Small intestine (tissue), 7 donors: ENCODE measurements around the gene ERC1. TPM values are rescaled to one million over a fixed set of nuclear protein-coding genes. Genes with fewer than 3 reads are reported as not detected.
A peak's percentile ranks its signal among the peaks of the same experiment; 100 is the strongest.

Source experiments
- DNase-seq, 2 donors: peaks; one replicate each; pipeline versions ENCODE4 v3.0.0 to v3.0.0-alpha.2; 2013
- FAIRE-seq: peaks from 2 replicates; lab custom pipeline; 2012; peaks lifted over from hg19 to GRCh38; lab: Jason Lieb, UNC
- H3K27ac ChIP-seq, 3 donors: one replicate each; pipeline ENCODE4 v1.5.1; 2013; ENCODE audit warnings: low read length in 2 of 3, mild to moderate bottlenecking in 2 of 3, control low read depth in 1 of 3, inconsistent platforms in 1 of 3, low read depth in 1 of 3, moderate library complexity in 1 of 3
- H3K27me3 ChIP-seq, 3 donors: one replicate each; pipeline ENCODE4 v1.6.1; 2013; ENCODE audit warnings: low read length in 3 of 3, inconsistent platforms in 1 of 3; ENCODE audit not compliant: control insufficient read depth in 3 of 3, insufficient read depth in 3 of 3
- H3K36me3 ChIP-seq, 3 donors: one replicate each; pipeline ENCODE4 v1.6.1; 2013; ENCODE audit warnings: low read length in 3 of 3, inconsistent platforms in 1 of 3, low read depth in 1 of 3, mild to moderate bottlenecking in 1 of 3, moderate library complexity in 1 of 3; ENCODE audit not compliant: control insufficient read depth in 3 of 3, insufficient read depth in 2 of 3
- H3K4me1 ChIP-seq, 3 donors: one replicate each; pipeline ENCODE4 v1.6.1; 2013; ENCODE audit warnings: low read length in 2 of 3, inconsistent platforms in 1 of 3, low read depth in 1 of 3, mild to moderate bottlenecking in 1 of 3, moderate library complexity in 1 of 3; ENCODE audit not compliant: control insufficient read depth in 3 of 3, insufficient read depth in 2 of 3
- H3K4me3 ChIP-seq, 3 donors: one replicate each; pipeline ENCODE4 v1.5.1; 2013; ENCODE audit warnings: low read length in 3 of 3, control low read depth in 1 of 3, inconsistent platforms in 1 of 3, low read depth in 1 of 3, mild to moderate bottlenecking in 1 of 3, moderate library complexity in 1 of 3
- H3K9me3 ChIP-seq, 2 donors: one replicate each; pipeline ENCODE4 v1.6.1; 2013; ENCODE audit warnings: low read depth in 1 of 2, low read length in 1 of 2; ENCODE audit not compliant: control insufficient read depth in 2 of 2, insufficient read depth in 1 of 2
- WGBS, 3 donors: extraction: QIAGEN DNeasy Blood & Tissue Kit; methylation state at CpG; one replicate each; pipeline ENCODE4 v1.1.7; 2013; 5-methylcytosine and 5-hydroxymethylcytosine counted together
- polyA plus RNA-seq, 4 donors: library from polyadenylated mRNA; stranded (reverse) in 3 of 4; unstranded in 1 of 4; fragments of 200-250 nt in 3 of 4; fragments of 120-200 nt in 1 of 4; gene quantifications; one replicate each; pipeline versions ENCODE4 v1.2.1 to v1.2.3, GENCODE V29; 2013
- donor health status: healthy with polysubstance abuse.
- donor health status: control.
- donor health status: control.
- donor health status: Bipolar disorder and iron deficiency.
- donor health status: healthy.

Gene ERC1
- polyA plus RNA-seq, 4 donors, result 1.8 to 16.7 (median 6.1) TPM

- DNase-seq (no peak), FAIRE-seq (no peak)
- no peak overlapping the region for H3K4me3 ChIP-seq
- WGBS, 3 donors, result 83 to 92% (median 91%) methylated on average over 6 of the region's 6 CpGs
- H3K9me3 ChIP-seq, result no peaks in the 10 kb centered on the region
- H3K27ac ChIP-seq, result no peak overlapping the region
- H3K27me3 ChIP-seq, result no peaks in the 10 kb centered on the region
- H3K4me1 ChIP-seq, result peaks cover 0 to 4% (median 4%) of the 10 kb centered on the region in 3 donors
- peaks cover 0 to 4% (median 0%) of the 10 kb centered on the region in 3 donors for H3K36me3 ChIP-seq
Measured at GRCh38 chr12:1343422-1343821, 352.4 kb downstream of the ERC1 start.

- Histone ChIP-seq H3K27me3 (no peaks in the 10 kb centered on the region), H3K4me1 (no peaks in the 10 kb centered on the region), H3K27ac (no peak overlapping the region), H3K36me3 (peaks cover 0 to 4% (median 0%) of the 10 kb centered on the region in 3 donors), H3K9me3 (no peaks in the 10 kb centered on the region), H3K4me3 (no peak overlapping the region)
- FAIRE-seq, result no peak
- 82 to 88% (median 88%) methylated on average over 4 of the region's 4 CpGs for WGBS, 3 donors
- no peak for DNase-seq
Measured at GRCh38 chr12:1344245-1344644, 353.2 kb downstream of the ERC1 start.

- FAIRE-seq (no peak), DNase-seq (no peak)
- H3K36me3 ChIP-seq, result no peaks in the 10 kb centered on the region
- 68 to 88% (median 82%) methylated on average over 1 of the region's 1 CpG for WGBS, 3 donors
- no peaks in the 10 kb centered on the region for H3K9me3 ChIP-seq
- peaks cover 0 to 5% (median 0%) of the 10 kb centered on the region in 3 donors for H3K4me1 ChIP-seq
- no peak overlapping the region for H3K27ac ChIP-seq
- H3K4me3 ChIP-seq, result no peak overlapping the region
- H3K27me3 ChIP-seq, result no peaks in the 10 kb centered on the region
Measured at GRCh38 chr12:1346126-1346525, 355.1 kb downstream of the ERC1 start.

DNA sequence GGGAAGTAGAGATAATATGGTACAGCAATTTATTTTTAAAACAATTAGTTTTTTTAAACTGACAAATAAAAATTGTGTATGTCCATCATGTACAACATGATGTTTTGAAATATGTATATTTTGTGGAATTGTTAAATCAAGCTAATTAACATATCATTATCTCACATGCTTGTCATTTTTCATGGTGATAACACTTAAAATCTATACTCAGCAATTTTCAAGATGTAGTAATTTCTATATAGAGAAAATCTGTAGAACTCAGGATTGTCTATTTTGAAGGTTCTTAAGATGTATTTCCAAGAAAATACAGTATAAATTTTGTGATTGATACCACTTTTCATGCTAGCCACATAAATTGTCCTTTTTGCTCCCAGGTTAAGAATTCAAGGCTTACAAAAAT, 356.3 kb downstream of the ERC1 start:
- DNase-seq, result no peak
- Histone ChIP-seq H3K4me3 (no peak overlapping the region), H3K36me3 (no peaks in the 10 kb centered on the region), H3K27me3 (no peaks in the 10 kb centered on the region), H3K27ac (peak overlapping the region in 1 of 3 donors; percentile 50), H3K4me1 (peaks cover 0 to 5% (median 0%) of the 10 kb centered on the region in 3 donors), H3K9me3 (no peaks in the 10 kb centered on the region)
- FAIRE-seq, result no peak

DNA sequence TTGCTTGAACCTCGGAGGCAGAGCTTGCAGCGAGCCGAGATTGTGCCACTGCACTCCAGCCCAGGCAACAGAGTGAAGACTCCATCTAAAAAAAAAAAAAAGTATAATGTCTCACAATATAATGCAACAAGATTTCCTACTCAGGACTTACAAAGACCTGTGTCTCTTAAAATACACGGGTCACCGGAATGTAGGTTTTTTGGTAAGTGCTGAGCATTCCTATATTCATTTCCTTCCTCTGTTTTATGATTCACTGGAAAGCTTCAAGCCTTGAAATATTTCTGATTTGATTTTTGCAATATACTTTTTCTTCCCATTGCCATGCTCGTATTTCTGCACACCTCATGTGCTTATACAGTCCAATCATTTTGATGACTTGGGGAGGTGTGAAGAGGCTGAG, 357.6 kb downstream of the ERC1 start:
- FAIRE-seq, result no peak
- Histone ChIP-seq H3K27ac (peak overlapping the region in 1 of 3 donors; percentile 50), H3K36me3 (no peaks in the 10 kb centered on the region), H3K27me3 (no peaks in the 10 kb centered on the region), H3K9me3 (no peaks in the 10 kb centered on the region), H3K4me3 (no peak overlapping the region), H3K4me1 (peaks cover 0 to 5% (median 0%) of the 10 kb centered on the region in 3 donors)
- DNase-seq, result no peak
- WGBS, 3 donors, result 92 to 96% (median 94%) methylated on average over 6 of the region's 6 CpGs

DNA sequence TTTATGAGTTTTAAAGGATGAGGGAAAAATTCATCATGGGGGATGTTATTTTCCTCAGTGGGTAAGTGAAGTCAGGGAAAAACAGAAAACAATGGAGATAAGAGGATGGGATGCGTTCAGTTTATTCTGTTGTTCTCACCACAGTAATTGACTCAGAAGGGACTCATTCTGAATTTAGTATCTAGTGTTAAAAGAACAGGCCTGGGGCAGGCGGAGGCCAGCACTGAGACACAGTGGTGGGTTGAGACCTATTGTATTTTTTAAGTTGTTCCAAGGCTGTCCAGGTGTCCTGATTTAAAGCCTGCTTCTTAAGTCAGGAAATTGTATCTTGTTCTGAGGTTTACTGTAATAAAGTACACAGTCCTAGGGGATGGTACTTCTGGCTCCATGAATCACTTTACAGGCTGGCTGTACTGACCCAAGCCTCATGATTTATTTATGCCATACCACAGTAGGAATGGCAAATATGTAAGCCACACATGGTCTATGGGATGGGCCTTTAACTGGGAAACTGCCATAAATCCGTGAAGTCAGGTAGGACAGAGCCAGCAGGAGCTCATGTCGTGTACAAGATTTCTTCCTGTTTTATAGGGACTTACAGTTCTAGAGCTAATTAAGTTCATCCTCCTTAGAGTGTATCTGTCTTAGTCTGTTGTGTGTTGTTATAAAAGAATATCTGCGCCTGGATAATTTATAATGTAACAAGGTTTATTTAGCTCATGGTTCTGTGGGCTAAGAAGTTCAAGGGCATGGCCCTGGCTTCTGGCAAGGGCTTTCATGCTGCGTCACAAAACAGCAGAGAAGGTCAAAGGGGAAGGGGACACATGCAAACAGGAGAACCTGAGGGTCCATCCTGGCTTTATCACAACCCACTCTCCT, 359.3 kb downstream of the ERC1 start:
- no peaks in the 10 kb centered on the region for H3K36me3 ChIP-seq
- FAIRE-seq (no peak), DNase-seq (peak in 1 of 2 donors; percentile 64)
- H3K27ac ChIP-seq, result peak overlapping the region in 1 of 3 donors; percentile 66
- no peaks in the 10 kb centered on the region for H3K9me3 ChIP-seq
- H3K27me3 ChIP-seq, result no peaks in the 10 kb centered on the region
- 81 to 88% (median 83%) methylated on average over 6 of the region's 6 CpGs for WGBS, 3 donors
- no peak overlapping the region for H3K4me3 ChIP-seq
- peaks cover 0 to 5% (median 0%) of the 10 kb centered on the region in 3 donors for H3K4me1 ChIP-seq

- Histone ChIP-seq H3K27me3 (no peaks in the 10 kb centered on the region), H3K4me3 (no peak overlapping the region), H3K36me3 (no peaks in the 10 kb centered on the region), H3K4me1 (peaks cover 0 to 5% (median 0%) of the 10 kb centered on the region in 3 donors), H3K9me3 (no peaks in the 10 kb centered on the region), H3K27ac (peak overlapping the region in 1 of 3 donors; percentile 66)
- DNase-seq (no peak), FAIRE-seq (no peak)
- 78 to 82% (median 79%) methylated on average over 1 of the region's 1 CpG for WGBS, 3 donors
Measured at GRCh38 chr12:1350934-1351240, 359.9 kb downstream of the ERC1 start.

- no peaks in the 10 kb centered on the region for H3K9me3 ChIP-seq
- no peak overlapping the region for H3K4me3 ChIP-seq
- H3K27me3 ChIP-seq, result no peaks in the 10 kb centered on the region
- H3K36me3 ChIP-seq, result no peaks in the 10 kb centered on the region
- no peak for FAIRE-seq
- no peak overlapping the region for H3K27ac ChIP-seq
- WGBS, 3 donors, result 79 to 93% (median 89%) methylated on average over 2 of the region's 2 CpGs
- peaks cover 0 to 5% (median 0%) of the 10 kb centered on the region in 3 donors for H3K4me1 ChIP-seq
- no peak for DNase-seq
Measured at GRCh38 chr12:1351926-1352325, 360.9 kb downstream of the ERC1 start.
